ENCODE measurements around the gene MFSD2B.

DNA sequence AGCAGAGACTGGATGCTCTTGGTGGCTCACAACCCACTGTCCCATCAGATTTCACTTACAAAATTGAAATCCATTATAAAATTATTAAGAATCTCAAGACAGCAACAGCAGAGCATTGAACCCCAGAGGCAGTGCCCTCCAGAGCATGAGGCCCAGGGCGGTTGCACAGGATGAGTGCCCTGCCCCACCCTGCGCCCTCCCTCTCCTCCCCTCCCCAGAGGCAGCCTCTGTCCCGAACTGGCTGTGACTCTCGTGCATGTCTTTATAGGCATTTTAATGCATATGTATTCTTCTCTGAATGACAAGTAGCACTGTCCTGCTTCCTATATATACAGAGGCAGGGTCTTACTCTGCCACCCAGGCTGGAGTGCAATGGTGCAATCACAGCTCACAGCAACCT is 10.4 kb downstream of the MFSD2B start:
- no peak for TF ChIP-seq CEBPB (IDR thresholded peaks at IDR 0.05)
- TF ChIP-seq, protein P1, sequence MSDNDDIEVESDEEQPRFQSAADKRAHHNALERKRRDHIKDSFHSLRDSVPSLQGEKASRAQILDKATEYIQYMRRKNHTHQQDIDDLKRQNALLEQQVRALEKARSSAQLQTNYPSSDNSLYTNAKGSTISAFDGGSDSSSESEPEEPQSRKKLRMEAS (IDR thresholded peaks at IDR 0.05) = no peak
- TF ChIP-seq RAD21 (IDR thresholded peaks at IDR 0.05; ENCODE audit: low read depth) = no peak
- TF ChIP-seq TAF1 (IDR thresholded peaks at IDR 0.05; ENCODE audit: low read depth) = no peak
- TF ChIP-seq CREB1 (IDR thresholded peaks at IDR 0.05; ENCODE audit: low read depth) = no peak
- TF ChIP-seq, protein P2, sequence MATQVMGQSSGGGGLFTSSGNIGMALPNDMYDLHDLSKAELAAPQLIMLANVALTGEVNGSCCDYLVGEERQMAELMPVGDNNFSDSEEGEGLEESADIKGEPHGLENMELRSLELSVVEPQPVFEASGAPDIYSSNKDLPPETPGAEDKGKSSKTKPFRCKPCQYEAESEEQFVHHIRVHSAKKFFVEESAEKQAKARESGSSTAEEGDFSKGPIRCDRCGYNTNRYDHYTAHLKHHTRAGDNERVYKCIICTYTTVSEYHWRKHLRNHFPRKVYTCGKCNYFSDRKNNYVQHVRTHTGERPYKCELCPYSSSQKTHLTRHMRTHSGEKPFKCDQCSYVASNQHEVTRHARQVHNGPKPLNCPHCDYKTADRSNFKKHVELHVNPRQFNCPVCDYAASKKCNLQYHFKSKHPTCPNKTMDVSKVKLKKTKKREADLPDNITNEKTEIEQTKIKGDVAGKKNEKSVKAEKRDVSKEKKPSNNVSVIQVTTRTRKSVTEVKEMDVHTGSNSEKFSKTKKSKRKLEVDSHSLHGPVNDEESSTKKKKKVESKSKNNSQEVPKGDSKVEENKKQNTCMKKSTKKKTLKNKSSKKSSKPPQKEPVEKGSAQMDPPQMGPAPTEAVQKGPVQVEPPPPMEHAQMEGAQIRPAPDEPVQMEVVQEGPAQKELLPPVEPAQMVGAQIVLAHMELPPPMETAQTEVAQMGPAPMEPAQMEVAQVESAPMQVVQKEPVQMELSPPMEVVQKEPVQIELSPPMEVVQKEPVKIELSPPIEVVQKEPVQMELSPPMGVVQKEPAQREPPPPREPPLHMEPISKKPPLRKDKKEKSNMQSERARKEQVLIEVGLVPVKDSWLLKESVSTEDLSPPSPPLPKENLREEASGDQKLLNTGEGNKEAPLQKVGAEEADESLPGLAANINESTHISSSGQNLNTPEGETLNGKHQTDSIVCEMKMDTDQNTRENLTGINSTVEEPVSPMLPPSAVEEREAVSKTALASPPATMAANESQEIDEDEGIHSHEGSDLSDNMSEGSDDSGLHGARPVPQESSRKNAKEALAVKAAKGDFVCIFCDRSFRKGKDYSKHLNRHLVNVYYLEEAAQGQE (IDR thresholded peaks at IDR 0.05; ENCODE audit: low read depth) = no peak
